ENCODE measurements around the gene ECEL1. TPM values are rescaled to one million over a fixed set of nuclear protein-coding genes. Genes with fewer than 3 reads are reported as not detected.

The ECEL1 gene
- total RNA-seq, 1 donor from 2014 or later = 14.9 TPM

DNA sequence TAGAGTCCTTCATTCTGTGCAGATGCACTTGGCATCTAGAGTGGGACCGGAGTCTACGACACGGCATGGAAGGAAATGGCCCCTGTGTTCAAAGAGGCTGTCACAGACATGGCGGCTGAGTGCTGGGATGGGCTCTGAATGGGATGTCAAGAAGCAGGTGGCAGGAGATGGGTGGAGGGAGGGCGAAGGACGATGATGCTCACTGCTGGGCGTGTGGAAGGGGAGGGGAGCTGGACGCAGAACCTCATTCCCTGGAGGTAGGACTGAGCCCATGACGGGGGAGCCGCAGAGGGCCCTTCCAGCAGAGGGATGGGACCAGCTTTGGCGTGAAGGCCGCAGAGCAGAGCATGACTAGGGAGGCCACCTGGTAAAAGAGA, 50.5 kb downstream of the ECEL1 start:
- Histone ChIP-seq H3K36me3 (no peaks in the 10 kb centered on the region), H3K27me3 (no peaks in the 10 kb centered on the region), H3K27ac (no peak overlapping the region), H3K4me1 (no peaks in the 10 kb centered on the region), H3K4me3 (no peak overlapping the region), H3K9me3 (no peaks in the 10 kb centered on the region)
- no peak for DNase-seq (ENCODE audit: low spot score in 2 of 2)
- intact Hi-C loops (cut with DNase I) = no loop called here
- TF ChIP-seq, protein P1, sequence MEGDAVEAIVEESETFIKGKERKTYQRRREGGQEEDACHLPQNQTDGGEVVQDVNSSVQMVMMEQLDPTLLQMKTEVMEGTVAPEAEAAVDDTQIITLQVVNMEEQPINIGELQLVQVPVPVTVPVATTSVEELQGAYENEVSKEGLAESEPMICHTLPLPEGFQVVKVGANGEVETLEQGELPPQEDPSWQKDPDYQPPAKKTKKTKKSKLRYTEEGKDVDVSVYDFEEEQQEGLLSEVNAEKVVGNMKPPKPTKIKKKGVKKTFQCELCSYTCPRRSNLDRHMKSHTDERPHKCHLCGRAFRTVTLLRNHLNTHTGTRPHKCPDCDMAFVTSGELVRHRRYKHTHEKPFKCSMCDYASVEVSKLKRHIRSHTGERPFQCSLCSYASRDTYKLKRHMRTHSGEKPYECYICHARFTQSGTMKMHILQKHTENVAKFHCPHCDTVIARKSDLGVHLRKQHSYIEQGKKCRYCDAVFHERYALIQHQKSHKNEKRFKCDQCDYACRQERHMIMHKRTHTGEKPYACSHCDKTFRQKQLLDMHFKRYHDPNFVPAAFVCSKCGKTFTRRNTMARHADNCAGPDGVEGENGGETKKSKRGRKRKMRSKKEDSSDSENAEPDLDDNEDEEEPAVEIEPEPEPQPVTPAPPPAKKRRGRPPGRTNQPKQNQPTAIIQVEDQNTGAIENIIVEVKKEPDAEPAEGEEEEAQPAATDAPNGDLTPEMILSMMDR (IDR thresholded peaks at IDR 0.05) = no peak

DNA sequence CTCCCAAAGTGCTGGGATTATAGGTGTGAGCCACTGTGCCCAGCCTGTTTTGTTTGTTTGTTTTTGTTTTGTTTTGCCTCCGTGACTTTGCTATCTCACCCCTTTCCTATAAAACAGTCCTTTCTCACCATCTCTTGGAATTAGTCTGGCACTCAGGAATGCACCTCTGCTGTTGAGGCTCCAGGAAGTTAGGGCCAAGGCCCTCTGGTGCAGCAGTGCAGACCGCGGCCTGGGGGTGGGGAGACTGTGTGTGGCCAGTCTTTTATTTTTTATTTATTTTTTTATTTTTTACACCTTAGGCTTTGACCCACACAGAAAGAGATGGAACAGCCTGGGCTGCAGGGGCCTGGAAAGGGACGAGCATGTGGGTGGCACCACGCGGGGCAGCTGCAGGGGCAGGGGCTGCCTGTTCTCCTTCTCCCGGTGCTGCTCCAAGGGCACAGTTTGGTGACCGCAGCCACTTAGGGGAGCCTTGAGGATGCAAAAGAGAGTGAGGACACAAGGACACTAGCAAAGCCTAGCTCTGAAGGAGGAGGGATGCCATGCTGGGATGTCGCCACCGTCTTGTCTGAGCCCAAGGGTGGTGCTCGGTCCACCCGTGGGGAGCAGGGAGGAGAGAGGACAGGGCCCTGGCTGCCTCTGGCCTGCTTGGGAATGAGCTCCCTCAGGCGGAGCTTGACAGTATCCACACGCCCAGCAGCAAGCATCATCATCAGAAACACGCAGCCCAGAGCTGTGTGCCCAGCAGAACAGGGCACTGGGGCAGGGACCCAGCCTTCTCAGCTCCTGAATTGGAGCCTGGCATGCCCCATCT, 51.0 kb downstream of the ECEL1 start:
- intact Hi-C loops (cut with DNase I) = no loop called here
- DNase-seq (ENCODE audit: low spot score in 2 of 2) = peak in 1 of 2 donors; percentile 50
- TF ChIP-seq, protein P1 (IDR thresholded peaks at IDR 0.05) = no peak
- Histone ChIP-seq H3K27me3 (no peaks in the 10 kb centered on the region), H3K4me1 (no peaks in the 10 kb centered on the region), H3K27ac (no peak overlapping the region), H3K9me3 (no peaks in the 10 kb centered on the region), H3K36me3 (no peaks in the 10 kb centered on the region), H3K4me3 (no peak overlapping the region)

DNA sequence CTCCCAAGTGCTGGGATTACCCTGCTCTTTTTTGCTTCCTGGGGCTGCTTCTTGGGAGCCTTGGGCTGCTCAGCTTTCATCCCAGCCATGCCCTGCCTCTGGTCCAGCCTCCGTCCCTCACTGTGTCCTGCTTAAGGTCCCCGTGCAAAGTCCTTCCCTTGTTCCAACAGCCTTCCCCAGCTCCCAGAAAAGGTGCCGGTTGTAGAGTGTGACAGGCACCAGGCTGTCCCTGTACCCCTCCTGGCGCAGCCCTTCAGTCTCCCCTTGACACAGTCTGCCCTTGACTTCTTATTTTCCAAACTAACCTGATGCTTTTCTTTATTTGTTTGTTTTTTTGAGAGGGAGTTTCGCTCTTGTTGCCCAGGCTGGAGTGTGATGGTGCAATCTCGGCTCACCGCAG, 51.8 kb downstream of the ECEL1 start:
- H3K27ac ChIP-seq = no peak overlapping the region

DNA sequence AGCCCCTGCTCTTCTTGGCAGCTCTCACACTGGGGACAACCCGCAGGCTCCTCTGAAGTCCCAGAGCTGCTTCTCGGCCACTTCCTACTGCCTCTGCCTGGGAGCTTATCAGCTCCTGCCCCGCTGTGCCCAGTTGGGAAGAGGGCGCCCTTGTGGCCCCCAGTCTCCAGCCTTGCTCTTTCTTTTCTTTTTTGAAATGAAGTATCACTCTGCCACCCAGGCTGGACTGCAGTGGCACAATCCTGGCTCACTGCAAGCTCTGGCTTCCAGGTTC, 52.3 kb downstream of the ECEL1 start:
- Histone ChIP-seq H3K9me3 (no peaks in the 10 kb centered on the region), H3K27ac (no peak overlapping the region), H3K4me3 (no peak overlapping the region), H3K27me3 (no peaks in the 10 kb centered on the region), H3K4me1 (no peaks in the 10 kb centered on the region), H3K36me3 (no peaks in the 10 kb centered on the region)
- intact Hi-C loops (cut with DNase I) = no loop called here
- DNase-seq (ENCODE audit: low spot score in 2 of 2) = no peak
- TF ChIP-seq, protein P1 (IDR thresholded peaks at IDR 0.05) = no peak

More for the DNA sequence above, 51.8 kb downstream of the ECEL1 start:
- intact Hi-C loops (cut with DNase I) = no loop called here
- Histone ChIP-seq H3K36me3 (no peaks in the 10 kb centered on the region), H3K4me3 (no peak overlapping the region), H3K4me1 (no peaks in the 10 kb centered on the region), H3K27me3 (no peaks in the 10 kb centered on the region), H3K9me3 (no peaks in the 10 kb centered on the region)
- DNase-seq (ENCODE audit: low spot score in 2 of 2) = no peak
- TF ChIP-seq, protein P1 (IDR thresholded peaks at IDR 0.05) = no peak

DNA sequence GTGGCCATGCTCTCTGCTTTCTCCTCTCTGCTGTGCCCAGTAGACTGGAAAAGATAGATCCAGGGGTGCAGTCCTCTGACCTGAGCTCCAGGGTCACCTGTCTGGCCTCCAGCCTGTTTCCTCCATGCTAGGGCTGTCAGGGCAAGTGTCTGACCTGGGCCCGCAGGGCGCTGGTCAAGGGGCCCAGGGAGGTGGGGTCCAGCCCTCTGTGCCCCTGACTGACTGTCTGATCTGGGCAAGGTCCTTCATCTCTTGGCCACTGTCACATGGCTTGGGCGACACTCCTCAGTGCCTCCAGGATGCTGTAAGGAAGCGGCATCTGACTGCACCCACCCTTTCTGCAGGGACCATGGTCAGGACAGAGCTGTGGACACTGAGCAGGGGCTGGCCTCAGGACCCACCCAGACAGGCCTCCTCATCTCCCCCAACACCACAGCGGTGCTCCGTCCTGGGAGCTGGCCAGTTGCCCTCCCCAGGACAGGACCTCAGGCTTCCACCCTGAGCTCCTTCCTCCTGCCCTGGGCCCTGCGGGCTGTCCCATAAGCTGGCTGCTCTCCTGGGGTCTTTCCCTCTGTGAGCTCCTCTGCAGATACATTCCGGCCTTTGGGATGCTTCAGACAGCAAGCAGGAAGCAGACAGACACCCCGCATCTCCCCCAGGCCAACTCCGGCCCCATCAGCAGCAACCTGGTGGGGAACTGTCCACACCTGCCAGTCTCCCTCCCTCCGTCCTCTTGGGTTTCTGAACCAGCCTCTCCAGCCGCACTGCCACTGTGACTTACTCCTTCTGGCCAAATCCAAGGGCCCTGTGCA, 52.9 kb downstream of the ECEL1 start:
- TF ChIP-seq, protein P1 (IDR thresholded peaks at IDR 0.05) = no peak
- Histone ChIP-seq H3K9me3 (no peaks in the 10 kb centered on the region), H3K27ac (no peak overlapping the region), H3K36me3 (no peaks in the 10 kb centered on the region), H3K27me3 (no peaks in the 10 kb centered on the region), H3K4me3 (no peak overlapping the region), H3K4me1 (no peaks in the 10 kb centered on the region)
- intact Hi-C loops (cut with DNase I) = no loop called here
- no peak for DNase-seq (ENCODE audit: low spot score in 2 of 2)

All from ascending aorta (tissue), 2 donors.